Measurements from ENCODE around the gene MAGI3. TPM values are rescaled to one million over a fixed set of nuclear protein-coding genes. Genes with fewer than 3 reads are reported as not detected.

MAGI3 gene
- total and polyA plus RNA-seq, 7 donors, result 11.4 to 22.5 (median 18.9) TPM

DNA sequence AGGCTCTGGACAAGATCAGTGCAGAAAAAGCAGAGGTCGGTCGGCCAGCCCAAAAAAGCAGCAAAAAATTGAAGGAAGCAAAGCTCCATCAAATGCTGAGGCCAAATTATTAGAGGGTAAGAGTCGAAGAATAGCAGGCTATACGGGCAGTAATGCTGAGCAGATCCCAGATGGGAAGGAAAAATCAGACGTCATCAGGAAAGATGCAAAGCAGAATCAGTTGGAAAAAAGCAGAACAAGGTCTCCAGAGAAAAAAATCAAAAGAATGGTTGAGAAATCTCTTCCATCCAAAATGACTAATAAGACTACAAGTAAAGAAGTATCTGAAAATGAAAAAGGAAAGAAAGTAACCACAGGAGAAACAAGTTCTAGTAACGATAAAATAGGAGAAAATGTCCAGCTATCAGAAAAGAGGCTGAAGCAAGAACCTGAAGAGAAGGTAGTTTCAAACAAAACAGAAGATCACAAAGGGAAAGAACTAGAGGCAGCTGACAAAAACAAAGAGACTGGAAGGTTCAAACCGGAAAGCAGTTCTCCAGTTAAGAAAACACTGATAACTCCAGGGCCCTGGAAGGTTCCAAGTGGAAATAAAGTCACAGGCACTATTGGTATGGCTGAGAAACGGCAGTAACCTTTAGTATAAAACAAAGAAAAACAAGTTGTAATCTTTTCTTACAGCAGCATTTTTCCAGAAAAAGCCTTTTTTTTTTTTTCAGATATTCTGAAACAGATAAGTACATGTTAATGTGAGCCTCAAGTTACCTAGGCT, 293.3 kb downstream of the MAGI3 start:
- peaks cover 0 to 23% (median 18%) of the 10 kb centered on the region in 4 donors for H3K4me1 ChIP-seq
- TF ChIP-seq POLR2AphosphoS5 (IDR thresholded peaks at IDR 0.05), result peak in 2 of 4 donors; percentile 19 to 46
- TF ChIP-seq POLR2A (IDR thresholded peaks at IDR 0.05), result no peak
- no peak for TF ChIP-seq EP300 (IDR thresholded peaks at IDR 0.05)
- no peak overlapping the region for H3K4me3 ChIP-seq
- DNase-seq, result no peak
- no peaks in the 10 kb centered on the region for H3K27me3 ChIP-seq
- 69 to 84% methylated on average over 8 of the region's 8 CpGs for WGBS, 2 donors
- H3K36me3 ChIP-seq, result no peaks in the 10 kb centered on the region
- H3K27ac ChIP-seq, result peak overlapping the region; percentile 42 to 70 (median 64)
- no peaks in the 10 kb centered on the region for H3K9me3 ChIP-seq
- intact Hi-C loops (cut with DNase I), result loop anchor here (5.0 kb wide), 1 partner anchor 129 kb away; the partner anchor contains the start of gene RSBN1

DNA sequence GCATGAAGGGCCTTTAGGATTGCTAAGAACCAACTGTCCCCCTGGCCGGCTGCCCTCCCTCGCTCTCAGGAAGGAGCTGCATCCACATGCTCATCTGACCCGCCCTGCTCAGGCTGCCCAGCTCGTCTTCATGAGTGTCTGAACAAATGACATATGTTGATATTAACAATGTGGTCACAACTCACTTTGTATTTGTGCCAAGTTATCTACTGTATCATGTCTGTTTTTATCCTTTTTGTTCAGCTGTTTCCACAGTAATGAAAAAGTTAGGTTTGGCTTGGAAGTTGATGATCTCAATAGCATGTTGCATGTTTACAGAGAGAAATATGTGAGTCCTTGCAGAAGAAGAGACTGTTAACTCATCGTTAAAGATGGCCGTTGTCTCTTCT, 293.8 kb downstream of the MAGI3 start:
- no peaks in the 10 kb centered on the region for H3K36me3 ChIP-seq
- H3K27me3 ChIP-seq, result no peaks in the 10 kb centered on the region
- intact Hi-C loops (cut with DNase I), result loop anchor here (5.0 kb wide), 1 partner anchor 128 kb away; the partner anchor contains the start of gene RSBN1
- no peak overlapping the region for H3K4me3 ChIP-seq
- no peaks in the 10 kb centered on the region for H3K9me3 ChIP-seq
- peak in 3 of 4 donors; percentile 36 to 60 (median 55) for TF ChIP-seq POLR2AphosphoS5 (IDR thresholded peaks at IDR 0.05)
- TF ChIP-seq, protein P1, sequence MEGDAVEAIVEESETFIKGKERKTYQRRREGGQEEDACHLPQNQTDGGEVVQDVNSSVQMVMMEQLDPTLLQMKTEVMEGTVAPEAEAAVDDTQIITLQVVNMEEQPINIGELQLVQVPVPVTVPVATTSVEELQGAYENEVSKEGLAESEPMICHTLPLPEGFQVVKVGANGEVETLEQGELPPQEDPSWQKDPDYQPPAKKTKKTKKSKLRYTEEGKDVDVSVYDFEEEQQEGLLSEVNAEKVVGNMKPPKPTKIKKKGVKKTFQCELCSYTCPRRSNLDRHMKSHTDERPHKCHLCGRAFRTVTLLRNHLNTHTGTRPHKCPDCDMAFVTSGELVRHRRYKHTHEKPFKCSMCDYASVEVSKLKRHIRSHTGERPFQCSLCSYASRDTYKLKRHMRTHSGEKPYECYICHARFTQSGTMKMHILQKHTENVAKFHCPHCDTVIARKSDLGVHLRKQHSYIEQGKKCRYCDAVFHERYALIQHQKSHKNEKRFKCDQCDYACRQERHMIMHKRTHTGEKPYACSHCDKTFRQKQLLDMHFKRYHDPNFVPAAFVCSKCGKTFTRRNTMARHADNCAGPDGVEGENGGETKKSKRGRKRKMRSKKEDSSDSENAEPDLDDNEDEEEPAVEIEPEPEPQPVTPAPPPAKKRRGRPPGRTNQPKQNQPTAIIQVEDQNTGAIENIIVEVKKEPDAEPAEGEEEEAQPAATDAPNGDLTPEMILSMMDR (IDR thresholded peaks at IDR 0.05), result no peak
- DNase-seq, result peak; percentile 92
- 70 to 74% methylated on average over 6 of the region's 6 CpGs for WGBS, 2 donors
- peaks cover 0 to 23% (median 18%) of the 10 kb centered on the region in 4 donors for H3K4me1 ChIP-seq
- H3K27ac ChIP-seq, result peak overlapping the region; percentile 42 to 70 (median 64)

DNA sequence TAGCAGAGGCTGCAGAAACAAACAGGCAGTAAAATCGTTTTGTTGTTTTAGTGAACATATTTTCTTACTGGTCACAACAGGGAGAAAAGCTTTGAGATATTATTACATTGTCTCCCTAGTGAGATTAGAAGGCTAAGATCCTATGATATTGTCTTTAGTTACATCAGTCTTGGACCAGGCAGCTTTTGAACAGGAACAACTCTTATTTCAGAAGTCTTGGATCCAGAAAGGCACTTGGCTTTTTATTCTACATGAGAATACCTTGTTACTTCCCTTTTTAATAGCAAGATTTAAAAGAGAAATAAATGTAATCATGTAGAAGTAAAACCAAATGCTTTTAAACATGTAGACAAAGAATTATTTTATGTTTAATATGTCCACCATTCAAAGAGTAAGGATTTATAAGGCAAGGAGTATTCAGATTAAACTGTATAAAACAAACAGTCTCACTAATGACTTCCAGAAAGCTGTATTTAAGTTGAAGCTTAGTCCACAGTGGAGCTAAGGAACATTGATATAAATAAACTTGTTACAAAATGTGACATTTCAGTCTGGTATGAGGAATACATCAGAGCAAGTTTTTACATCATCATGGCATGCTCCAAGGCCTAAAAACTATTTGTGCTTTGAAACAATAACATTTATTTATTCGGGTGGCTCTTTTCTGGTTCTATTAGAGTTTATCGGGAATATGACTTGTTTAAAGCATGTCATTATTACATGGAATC, 296.7 kb downstream of the MAGI3 start:
- H3K27ac ChIP-seq, result peak overlapping the region in 2 of 4 donors; percentile 31 to 34
- H3K4me3 ChIP-seq, result no peak overlapping the region
- DNase-seq, result no peak
- TF ChIP-seq POLR2AphosphoS5 (IDR thresholded peaks at IDR 0.05) (peak in 1 of 4 donors; percentile 7), EP300 (IDR thresholded peaks at IDR 0.05) (no peak), POLR2A (IDR thresholded peaks at IDR 0.05) (no peak)
- TF ChIP-seq, protein P1 (IDR thresholded peaks at IDR 0.05), result no peak
- H3K27me3 ChIP-seq, result no peaks in the 10 kb centered on the region
- WGBS, 2 donors, result 87% methylated on average over 3 of the region's 3 CpGs
- no peaks in the 10 kb centered on the region for H3K36me3 ChIP-seq
- H3K9me3 ChIP-seq, result no peaks in the 10 kb centered on the region
- H3K4me1 ChIP-seq, result peaks cover 0 to 23% (median 18%) of the 10 kb centered on the region in 4 donors
- intact Hi-C loops (cut with DNase I), result no loop called here

DNA sequence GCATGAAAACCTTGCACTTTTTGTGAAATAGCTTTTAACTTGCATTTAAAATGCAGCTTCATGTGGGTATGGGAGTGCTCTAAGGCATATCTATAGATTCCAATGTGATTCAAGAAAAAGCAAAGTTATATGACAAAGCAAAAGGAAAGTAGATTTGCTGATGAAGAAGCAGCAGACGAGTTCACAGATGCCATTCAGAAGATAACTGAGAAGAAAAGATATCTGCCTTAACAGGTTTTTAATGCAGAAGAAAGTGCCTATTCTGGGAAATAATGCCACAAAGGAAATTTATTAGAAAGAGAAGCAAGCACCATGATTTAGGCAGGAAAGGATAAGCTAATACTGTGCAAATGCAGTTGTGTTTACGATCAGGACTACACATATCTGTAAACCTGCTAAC, 300.9 kb downstream of the MAGI3 start:
- TF ChIP-seq POLR2A (IDR thresholded peaks at IDR 0.05), result no peak
- no peak for TF ChIP-seq POLR2AphosphoS5 (IDR thresholded peaks at IDR 0.05)
- TF ChIP-seq, protein P1 (IDR thresholded peaks at IDR 0.05), result no peak
- no peak for TF ChIP-seq EP300 (IDR thresholded peaks at IDR 0.05)
- no peak for DNase-seq
- intact Hi-C loops (cut with DNase I), result no loop called here
- H3K36me3 ChIP-seq, result peaks cover 0 to 6% (median 2%) of the 10 kb centered on the region in 4 donors
- no peak overlapping the region for H3K4me3 ChIP-seq
- peaks cover 0 to 17% (median 7%) of the 10 kb centered on the region in 4 donors for H3K9me3 ChIP-seq
- no peaks in the 10 kb centered on the region for H3K27me3 ChIP-seq
- WGBS, 2 donors, result 95 to 96% methylated on average over 2 of the region's 2 CpGs
- no peak overlapping the region for H3K27ac ChIP-seq
- peaks cover 0 to 4% (median 0%) of the 10 kb centered on the region in 4 donors for H3K4me1 ChIP-seq

DNA sequence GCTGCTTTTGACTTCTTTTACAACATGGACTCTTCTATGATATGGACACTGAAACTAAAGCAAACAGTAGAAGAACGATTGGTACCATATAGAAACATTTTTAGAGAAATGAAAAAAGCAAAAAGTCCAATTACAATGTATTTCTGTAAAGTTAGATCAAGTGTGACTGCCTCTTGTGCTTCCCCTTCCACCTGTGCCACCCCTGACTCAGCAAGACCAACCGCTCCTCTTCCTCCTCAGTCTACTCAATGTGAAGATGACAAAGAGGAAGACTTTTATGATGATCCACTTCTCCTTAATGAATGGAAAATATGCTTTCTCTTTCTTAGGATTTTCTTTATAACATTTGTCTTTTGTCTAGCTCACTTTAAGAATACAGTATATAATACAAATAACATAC, 302.0 kb downstream of the MAGI3 start:
- TF ChIP-seq POLR2A (IDR thresholded peaks at IDR 0.05) (no peak), POLR2AphosphoS5 (IDR thresholded peaks at IDR 0.05) (no peak), EP300 (IDR thresholded peaks at IDR 0.05) (no peak)
- TF ChIP-seq, protein P1 (IDR thresholded peaks at IDR 0.05), result no peak
- Histone ChIP-seq H3K27ac (no peak overlapping the region), H3K9me3 (peaks cover 0 to 17% (median 7%) of the 10 kb centered on the region in 4 donors), H3K27me3 (no peaks in the 10 kb centered on the region), H3K4me1 (peaks cover 0 to 3% (median 0%) of the 10 kb centered on the region in 4 donors), H3K4me3 (no peak overlapping the region), H3K36me3 (peaks cover 0 to 13% (median 6%) of the 10 kb centered on the region in 4 donors)
- 74 to 80% methylated on average over 2 of the region's 2 CpGs for WGBS, 2 donors
- intact Hi-C loops (cut with DNase I), result no loop called here
- DNase-seq, result no peak
